K562 (cell line): ENCODE data around the gene TMEM205. TPM values are rescaled to one million over a fixed set of nuclear protein-coding genes. Genes with fewer than 3 reads are reported as not detected.
A peak's percentile ranks its signal among the peaks of the same experiment; 100 is the strongest.

Source experiments
- NFXL1 ChIP-seq: fragments of 450-650 bp; formaldehyde crosslinking; IDR thresholded peaks from 2 replicates; pipeline ENCODE4 v1.4.0; 2021; ENCODE audit warnings: mild to moderate bottlenecking
- RBM39 ChIP-seq: fragments of 200-400 bp; formaldehyde crosslinking; optimal IDR thresholded peaks from 2 replicates; pipeline ENCODE3; 2018; ENCODE audit warnings: low read depth, low read length
- REST ChIP-seq, 2 experiments: fragments of 450-650 bp; formaldehyde crosslinking in 1 of 2; IDR thresholded peaks; 2 replicates each; pipeline versions ENCODE4 v1.4.0 to v1.6.1; 2014 to 2020; ENCODE audit warnings: mild to moderate bottlenecking in 2 of 2, borderline replicate concordance in 1 of 2, low read depth in 1 of 2
- TCFL5 ChIP-seq: fragments of 250-450 bp; sonication (Bioruptor Pico); conservative IDR thresholded peaks from 2 replicates; pipeline ENCODE4 v1.6.1; 2021; ENCODE audit warnings: mild to moderate bottlenecking, moderate library complexity, matching md5 sums
- TOE1 ChIP-seq, 2 experiments: fragments of 450-650 bp in 1 of 2; sonication (generic) in 1 of 2; formaldehyde crosslinking in 1 of 2; IDR thresholded peaks; 2 replicates each; pipeline versions ENCODE4 v1.7.1 to v1.8.0; 2016 to 2022; ENCODE audit warnings: borderline replicate concordance in 2 of 2, mild to moderate bottlenecking in 2 of 2, antibody characterized with exemption in 1 of 2, inconsistent platforms in 1 of 2, low read depth in 1 of 2, missing genetic modification reagents in 1 of 2, moderate library complexity in 1 of 2
- ZBTB43 ChIP-seq: sonication (generic); formaldehyde crosslinking; IDR thresholded peaks from 2 replicates; pipeline ENCODE4 v1.8.0; 2023; ENCODE audit warnings: mild to moderate bottlenecking, missing genetic modification reagents
- ZNF551 ChIP-seq: fragments of 250-450 bp; sonication (Bioruptor Pico); IDR thresholded peaks from 2 replicates; pipeline ENCODE4 v1.5.0; 2021; ENCODE audit warnings: mild to moderate bottlenecking, moderate library complexity
- ZNF57 ChIP-seq: fragments of 450-650 bp; formaldehyde crosslinking; IDR thresholded peaks from 2 replicates; pipeline ENCODE4 v1.4.0; 2020; ENCODE audit warnings: mild to moderate bottlenecking, moderate library complexity
- ZNF639 ChIP-seq, 2 experiments: fragments of 200-800 bp in 1 of 2; sonication (Bioruptor generic) in 1 of 2; sonication (generic) in 1 of 2; formaldehyde crosslinking in 1 of 2; IDR thresholded peaks in 1 of 2; conservative IDR thresholded peaks in 1 of 2; 2 replicates each; pipeline versions ENCODE4 v1.5.0 to v1.6.1; 2016 to 2020; ENCODE audit warnings: missing compliant biosample characterization in 1 of 2, missing genetic modification characterization in 1 of 2, missing genetic modification reagents in 1 of 2
- polyA plus RNA-seq, 8 experiments: library from polyadenylated mRNA; depleted of rRNA in 4 of 8; stranded (reverse) in 5 of 8; unstranded in 3 of 8; fragments of >200 nt; fragmentation: Nextera tagmentation in 2 of 8; fragmentation: Illumina TruSeq in 1 of 8; extraction: Ambion mirVana in 2 of 8; extraction: Trizol in 1 of 8; gene quantifications; 2 replicates each; pipeline versions ENCODE4 v1.2.1 to v1.2.3, GENCODE V29; 2011 to 2014; ENCODE audit warnings: inconsistent platforms in 1 of 8, missing spikeins in 1 of 8
- total RNA-seq, 7 experiments: library from RNA; depleted of rRNA in 6 of 7; stranded (reverse); fragments of >200 nt in 6 of 7; fragmentation: Illumina TruSeq in 2 of 7; extraction: Trizol in 2 of 7; gene quantifications; 2 replicates each; pipeline versions ENCODE4 v1.2.1 to v1.2.3, GENCODE V29; 2011 to 2021; ENCODE audit warnings: low replicate concordance in 1 of 7
- TF ChIP-seq, protein P1 (sequence below): fragments of 450-650 bp; IDR thresholded peaks from 2 replicates; pipeline ENCODE4 v1.6.1; 2016; ENCODE audit warnings: low read depth, mild to moderate bottlenecking, moderate library complexity
- TF ChIP-seq, protein P2 (sequence below): sonication (generic); formaldehyde crosslinking; IDR thresholded peaks from 2 replicates; pipeline ENCODE4 v1.8.1; 2023; ENCODE audit warnings: mild to moderate bottlenecking, missing genetic modification reagents

TMEM205 gene
- total and polyA plus RNA-seq, 9 of the 15 experiments (the other 6 are each of a cell fraction or from before 2014, with no cell fraction given): 21.3 to 81.5 (median 44.1) TPM

- peak; percentile 91 for TF ChIP-seq REST (IDR thresholded peaks at IDR 0.05; ENCODE audit: borderline replicate concordance)
- TF ChIP-seq REST (CRISPR knock-in tag; IDR thresholded peaks at IDR 0.05; ENCODE audit: low read depth): no peak
- TF ChIP-seq, protein P1, sequence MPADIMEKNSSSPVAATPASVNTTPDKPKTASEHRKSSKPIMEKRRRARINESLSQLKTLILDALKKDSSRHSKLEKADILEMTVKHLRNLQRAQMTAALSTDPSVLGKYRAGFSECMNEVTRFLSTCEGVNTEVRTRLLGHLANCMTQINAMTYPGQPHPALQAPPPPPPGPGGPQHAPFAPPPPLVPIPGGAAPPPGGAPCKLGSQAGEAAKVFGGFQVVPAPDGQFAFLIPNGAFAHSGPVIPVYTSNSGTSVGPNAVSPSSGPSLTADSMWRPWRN: peak; percentile 76; the same call in 1 of the 2 replicates
- TF ChIP-seq ZNF639 (CRISPR knock-in tag; conservative IDR thresholded peaks at IDR 0.05 in 1 of 2, IDR thresholded peaks at IDR 0.05 in 1 of 2): peak in 1 of 2 experiments; percentile 71; a peak in 2 of 4 replicates
- TF ChIP-seq TOE1 (IDR thresholded peaks at IDR 0.05; ENCODE audit: borderline replicate concordance): no peak
- TF ChIP-seq TOE1 (CRISPR knock-in tag; IDR thresholded peaks at IDR 0.05; ENCODE audit: borderline replicate concordance, low read depth): 0 out of 2 replicates have a peak, but pooled peaks have one; percentile 22
- no peak for TF ChIP-seq ZNF57
- no peak for TF ChIP-seq RBM39
- TF ChIP-seq, protein P2, sequence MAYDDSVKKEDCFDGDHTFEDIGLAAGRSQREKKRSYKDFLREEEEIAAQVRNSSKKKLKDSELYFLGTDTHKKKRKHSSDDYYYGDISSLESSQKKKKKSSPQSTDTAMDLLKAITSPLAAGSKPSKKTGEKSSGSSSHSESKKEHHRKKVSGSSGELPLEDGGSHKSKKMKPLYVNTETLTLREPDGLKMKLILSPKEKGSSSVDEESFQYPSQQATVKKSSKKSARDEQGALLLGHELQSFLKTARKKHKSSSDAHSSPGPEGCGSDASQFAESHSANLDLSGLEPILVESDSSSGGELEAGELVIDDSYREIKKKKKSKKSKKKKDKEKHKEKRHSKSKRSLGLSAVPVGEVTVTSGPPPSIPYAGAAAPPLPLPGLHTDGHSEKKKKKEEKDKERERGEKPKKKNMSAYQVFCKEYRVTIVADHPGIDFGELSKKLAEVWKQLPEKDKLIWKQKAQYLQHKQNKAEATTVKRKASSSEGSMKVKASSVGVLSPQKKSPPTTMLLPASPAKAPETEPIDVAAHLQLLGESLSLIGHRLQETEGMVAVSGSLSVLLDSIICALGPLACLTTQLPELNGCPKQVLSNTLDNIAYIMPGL: no peak
- no peak for TF ChIP-seq ZBTB43 (CRISPR knock-in tag)
- TF ChIP-seq NFXL1: no peak
- TF ChIP-seq ZNF551 (CRISPR knock-in tag): no peak
- no peak for TF ChIP-seq TCFL5 (CRISPR knock-in tag)
Observed at GRCh38 chr19:11382898-11383705, 37.0 kb upstream of the TMEM205 start (continued).
